GM10847 (cell line): Measurements from ENCODE around the gene CBLB.

ENCODE experiments used
- POLR2A ChIP-seq: IDR thresholded peaks from 2 replicates; pipeline ENCODE4 v1.6.1; 2011; ENCODE audit not compliant: insufficient read length; ENCODE audit errors: extremely low read depth

The CBLB gene

GRCh38 chr3:105639131-105639530 is 229.7 kb downstream of the CBLB start:
- no peak for TF ChIP-seq POLR2A

GRCh38 chr3:105634708-105635107 is 234.1 kb downstream of the CBLB start:
- no peak for TF ChIP-seq POLR2A

GRCh38 chr3:105629718-105630117 is 239.1 kb downstream of the CBLB start:
- no peak for TF ChIP-seq POLR2A

GRCh38 chr3:105626739-105627138 is 242.1 kb downstream of the CBLB start:
- no peak for TF ChIP-seq POLR2A

DNA sequence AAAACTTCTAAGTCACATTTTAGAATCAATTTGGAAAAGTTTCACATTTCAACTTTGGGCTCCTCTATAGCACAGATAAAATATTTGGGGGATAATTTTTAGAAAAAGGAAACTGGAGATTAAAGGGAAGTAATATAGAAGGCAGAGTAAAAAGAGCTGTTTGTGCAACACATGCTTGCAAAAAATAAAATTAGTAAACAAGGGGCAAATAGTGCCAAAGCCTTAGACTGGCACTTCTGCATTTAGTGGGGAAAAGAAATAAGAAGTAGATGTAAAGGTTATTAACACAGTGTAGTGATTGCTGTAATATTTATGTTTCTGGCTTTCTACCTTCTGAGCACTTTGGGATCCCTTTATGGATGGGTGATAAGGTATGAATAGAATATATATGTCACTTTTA is 246.6 kb downstream of the CBLB start:
- TF ChIP-seq POLR2A: no peak

DNA sequence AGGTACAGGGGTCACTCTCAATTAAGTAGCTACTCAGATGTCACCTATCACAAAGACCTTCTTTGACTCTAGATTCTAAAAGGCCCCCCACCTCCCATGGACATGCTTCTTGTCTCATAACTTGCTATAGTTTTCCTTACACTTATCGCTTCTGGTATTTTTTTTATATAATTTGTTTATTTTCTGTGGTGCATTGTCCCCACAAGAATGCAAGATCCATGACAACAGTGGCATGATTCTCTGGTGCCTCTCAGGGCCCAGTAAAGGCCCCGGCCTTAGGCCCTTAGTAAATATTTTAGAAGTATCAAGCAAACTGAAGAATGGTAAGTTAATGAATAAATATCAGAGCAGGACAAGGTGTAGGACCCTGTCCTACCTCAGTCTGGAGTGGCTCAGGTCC is 248.6 kb downstream of the CBLB start:
- no peak for TF ChIP-seq POLR2A

DNA sequence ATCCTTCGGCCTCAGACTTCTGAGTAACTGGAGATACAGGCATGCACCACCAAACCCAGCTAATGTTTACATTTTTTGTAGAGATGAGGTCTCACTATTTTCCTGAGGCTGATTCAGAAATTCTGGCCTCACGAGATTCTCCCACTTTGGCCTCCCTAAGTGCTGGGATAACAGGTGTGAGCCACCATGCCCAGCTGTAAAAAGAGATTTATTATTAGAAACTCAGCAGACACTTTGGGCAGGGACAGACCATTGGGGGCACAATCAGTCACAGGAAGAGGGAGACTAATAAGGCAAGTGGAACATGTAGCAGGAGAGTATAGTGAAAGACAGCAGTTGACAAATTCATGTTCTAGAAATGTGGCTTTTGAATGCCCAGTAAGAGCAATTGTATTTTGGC is 249.2 kb downstream of the CBLB start:
- TF ChIP-seq POLR2A: no peak

DNA sequence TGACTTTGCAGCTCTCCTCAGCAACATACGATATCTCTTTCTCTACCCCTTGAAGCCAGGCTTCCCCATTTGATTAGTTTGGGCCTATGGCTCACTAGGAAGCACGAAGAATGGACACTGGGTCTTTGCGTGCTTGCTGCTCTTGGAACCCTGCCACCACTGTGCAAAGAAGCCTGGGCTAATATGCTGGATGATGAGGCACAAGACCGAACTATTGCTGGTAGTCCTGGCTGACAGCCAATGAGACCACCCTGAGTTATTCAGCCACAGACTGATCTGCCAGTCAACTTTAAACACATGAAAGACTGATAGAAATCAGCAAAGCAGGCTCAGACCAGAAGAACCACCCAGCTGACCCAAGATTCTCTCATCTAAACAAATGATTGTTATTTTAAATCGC is 250.3 kb downstream of the CBLB start:
- no peak for TF ChIP-seq POLR2A

GRCh38 chr3:105616374-105617121 is 252.3 kb downstream of the CBLB start:
- no peak for TF ChIP-seq POLR2A

DNA sequence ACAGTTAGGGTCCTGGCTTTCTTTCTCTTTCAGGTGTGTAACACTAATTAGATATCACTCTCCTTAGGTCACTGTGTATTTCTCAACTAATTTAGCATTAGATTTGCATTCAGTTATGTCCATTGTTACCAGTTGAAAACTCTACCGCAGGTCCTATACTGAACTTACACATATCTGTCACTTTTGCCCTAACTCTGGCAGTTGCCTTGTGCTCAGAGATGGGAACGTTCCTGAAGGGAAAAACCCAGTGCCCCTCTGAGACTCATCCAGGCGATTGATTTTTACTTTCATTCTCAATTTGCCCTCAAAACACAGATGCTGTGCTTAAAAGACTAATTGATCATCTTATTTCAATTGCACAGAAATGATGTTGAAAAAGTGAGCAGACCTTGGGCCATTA is 253.0 kb downstream of the CBLB start:
- no peak for TF ChIP-seq POLR2A

DNA sequence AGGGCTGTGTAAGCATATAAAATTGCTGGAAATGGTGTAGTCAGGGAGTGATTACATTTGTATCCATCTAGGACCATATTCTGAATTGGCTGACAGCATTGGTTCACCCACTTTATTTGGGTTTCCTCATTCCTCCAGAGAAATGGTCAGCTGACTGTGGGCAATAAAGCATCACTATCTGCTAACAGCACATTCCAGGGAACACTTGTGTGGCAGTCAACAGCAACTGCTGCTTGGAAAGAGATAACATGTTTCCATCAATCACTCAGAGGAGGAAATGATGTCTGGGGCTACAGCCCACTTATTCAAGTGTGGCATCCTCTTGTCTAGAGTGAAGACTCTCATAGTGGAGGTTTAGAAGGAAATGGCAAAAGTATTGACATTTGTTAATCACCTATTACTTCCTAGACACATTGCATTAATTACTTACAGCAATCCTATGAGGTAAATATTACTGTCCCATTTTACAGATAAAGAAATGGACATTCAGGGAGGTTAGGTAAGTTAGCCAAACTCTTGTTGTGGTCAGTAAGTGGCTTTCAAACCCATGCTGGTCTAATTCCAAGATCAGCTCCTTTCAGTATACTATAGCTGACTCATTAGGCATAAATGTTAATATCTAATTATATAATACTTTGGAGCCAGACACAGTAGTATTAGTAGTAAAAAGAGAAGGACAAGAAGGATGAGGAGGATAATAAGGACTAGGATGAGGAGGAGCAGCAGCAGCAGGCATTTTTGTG is 254.4 kb downstream of the CBLB start:
- TF ChIP-seq POLR2A: no peak

GRCh38 chr3:105613120-105613519 is 255.7 kb downstream of the CBLB start:
- no peak for TF ChIP-seq POLR2A

DNA sequence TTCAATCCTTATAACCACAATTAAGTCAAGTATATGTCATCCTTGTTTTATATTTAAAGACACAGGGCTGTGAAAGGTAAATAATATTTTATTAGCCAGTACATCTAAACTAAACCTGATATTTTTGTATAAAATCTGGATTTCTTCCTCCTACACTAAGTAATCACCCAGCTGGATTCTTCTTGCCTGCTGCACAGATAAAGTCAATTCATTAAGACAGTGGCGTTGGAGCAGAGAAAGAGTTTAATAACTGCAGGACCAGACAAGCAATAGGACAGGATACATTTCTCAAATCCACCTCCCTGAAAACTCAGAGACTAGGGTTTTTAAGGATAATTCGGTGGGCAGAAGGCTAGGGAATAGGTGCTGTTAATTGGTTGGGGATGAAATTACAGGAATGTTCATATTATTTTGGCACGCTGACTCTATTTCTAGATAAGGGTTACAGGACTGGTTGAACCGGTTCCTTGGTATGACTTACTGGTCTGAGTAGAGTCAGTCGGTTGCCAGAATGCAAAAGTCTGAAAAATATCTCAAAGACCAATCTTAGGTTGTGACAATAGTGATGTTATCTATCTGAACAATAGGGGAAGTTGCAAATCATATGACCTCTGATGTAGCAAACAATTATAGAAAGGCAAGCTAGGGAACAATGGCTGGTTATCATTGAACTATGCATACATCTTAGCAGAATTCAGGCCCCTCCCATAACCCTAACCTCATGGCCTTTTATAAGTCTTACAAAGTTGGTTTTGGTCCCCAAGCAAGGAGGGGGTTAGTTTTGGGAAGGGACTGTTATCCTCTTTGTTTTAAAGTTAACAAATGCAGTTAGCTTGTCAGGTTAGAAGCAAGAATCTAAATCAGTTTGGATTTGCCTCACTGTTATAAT is 257.3 kb downstream of the CBLB start:
- no peak for TF ChIP-seq POLR2A

DNA sequence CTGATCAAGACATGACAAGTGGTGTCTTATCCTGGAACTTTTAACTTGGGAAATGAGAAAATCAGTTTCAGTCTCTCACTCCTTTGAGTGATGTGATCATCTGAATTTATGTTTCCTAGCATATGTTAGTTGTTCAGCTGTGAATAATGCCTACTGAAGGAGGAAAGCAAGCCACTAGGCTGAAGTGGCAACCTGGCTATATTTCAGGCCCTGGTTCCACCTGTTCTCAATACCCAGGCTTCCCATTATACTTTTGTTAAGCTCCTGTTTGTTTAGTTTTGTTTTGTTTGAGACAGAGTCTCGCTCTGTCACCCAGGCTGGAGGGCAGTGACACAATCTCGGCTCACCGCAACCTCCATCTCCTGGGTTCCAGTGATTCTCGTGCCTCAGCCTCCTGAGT is 258.3 kb downstream of the CBLB start:
- no peak for TF ChIP-seq POLR2A

DNA sequence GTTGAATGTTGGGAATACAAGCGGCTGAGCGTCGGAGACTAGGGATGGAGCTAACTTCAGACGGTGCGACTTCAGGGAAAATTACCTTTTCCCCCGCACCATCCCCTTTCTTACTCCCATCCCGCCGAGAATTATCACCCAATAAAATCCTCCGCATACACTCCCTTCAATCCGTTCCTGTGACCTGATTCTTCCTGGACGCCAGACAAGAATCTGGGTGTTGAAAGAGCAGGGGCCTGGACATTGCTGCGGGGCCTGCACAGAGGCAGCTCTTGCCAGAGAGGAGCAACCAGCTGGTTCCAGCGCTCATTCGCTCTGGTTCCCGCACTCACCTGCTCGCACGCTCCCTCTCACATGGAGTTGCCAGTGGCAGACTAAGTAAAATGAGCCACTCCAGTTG is 260.2 kb downstream of the CBLB start:
- no peak for TF ChIP-seq POLR2A

- no peak for TF ChIP-seq POLR2A
Measured at GRCh38 chr3:105606016-105606415, 262.8 kb downstream of the CBLB start.
